HepG2 (cell line): ENCODE measurements around the gene POFUT2. TPM values are rescaled to one million over a fixed set of nuclear protein-coding genes. Genes with fewer than 3 reads are reported as not detected.
A peak's percentile ranks its signal among the peaks of the same experiment; 100 is the strongest.

ENCODE experiments used
- ATF3 ChIP-seq: sonication (generic); formaldehyde crosslinking; IDR thresholded peaks from 2 replicates; pipeline ENCODE4 v1.4.0; 2020; ENCODE audit warnings: missing genetic modification reagents
- CAMTA2 ChIP-seq: sonication (generic); formaldehyde crosslinking; IDR thresholded peaks from 2 replicates; pipeline ENCODE4 v1.4.0; 2020; ENCODE audit warnings: mild to moderate bottlenecking, missing genetic modification reagents, borderline replicate concordance
- GZF1 ChIP-seq: sonication (generic); formaldehyde crosslinking; IDR thresholded peaks from 2 replicates; pipeline ENCODE4 v1.5.1; 2020; ENCODE audit warnings: mild to moderate bottlenecking, missing genetic modification reagents
- HNRNPK ChIP-seq: fragments of 200-400 bp; formaldehyde crosslinking; IDR thresholded peaks from 2 replicates; pipeline ENCODE4 v1.6.1; 2018; ENCODE audit warnings: low read length, low read depth, moderate library complexity, mild to moderate bottlenecking; ENCODE audit not compliant: poor library complexity, severe bottlenecking
- MAZ ChIP-seq, 2 experiments: sonication (generic) in 1 of 2; formaldehyde crosslinking in 1 of 2; IDR thresholded peaks; 2 replicates each; pipeline versions ENCODE4 v1.5.0 to v1.6.1; 2012 to 2020; ENCODE audit warnings: low read depth in 2 of 2, mild to moderate bottlenecking in 2 of 2, borderline replicate concordance in 1 of 2, improper control_type of control experiment in 1 of 2, low read length in 1 of 2, missing genetic modification reagents in 1 of 2, moderate library complexity in 1 of 2
- MXD4 ChIP-seq: IDR thresholded peaks from 2 replicates; pipeline ENCODE4 v1.6.1; 2016; ENCODE audit warnings: mild to moderate bottlenecking, missing biosample characterization, missing genetic modification reagents
- RORA ChIP-seq: sonication (generic); formaldehyde crosslinking; IDR thresholded peaks from 2 replicates; pipeline ENCODE4 v1.5.0; 2020; ENCODE audit warnings: mild to moderate bottlenecking, missing genetic modification reagents, moderate library complexity
- TCF12 ChIP-seq, 2 experiments: fragments of 450-650 bp in 1 of 2; sonication (generic) in 1 of 2; formaldehyde crosslinking in 1 of 2; IDR thresholded peaks; 2 replicates each; pipeline versions ENCODE4 v1.6.1 to v1.8.0; 2017 to 2022; ENCODE audit warnings: antibody characterized with exemption in 1 of 2, mild to moderate bottlenecking in 1 of 2, missing genetic modification reagents in 1 of 2, moderate library complexity in 1 of 2
- ZBTB34 ChIP-seq: sonication (generic); formaldehyde crosslinking; IDR thresholded peaks from 2 replicates; pipeline ENCODE4 v1.8.0; 2022; ENCODE audit warnings: mild to moderate bottlenecking, missing genetic modification reagents
- ZBTB8A ChIP-seq: sonication (generic); formaldehyde crosslinking; IDR thresholded peaks from 2 replicates; pipeline ENCODE4 v1.4.0; 2020; ENCODE audit warnings: mild to moderate bottlenecking, low read depth, missing genetic modification reagents, borderline replicate concordance
- ZNF329 ChIP-seq: sonication (generic); formaldehyde crosslinking; IDR thresholded peaks from 2 replicates; pipeline ENCODE4 v1.9.0; 2021; ENCODE audit warnings: low read depth, mild to moderate bottlenecking, missing genetic modification reagents
- ZNF431 ChIP-seq: sonication (generic); formaldehyde crosslinking; IDR thresholded peaks from 2 replicates; pipeline ENCODE4 v1.9.0; 2022; ENCODE audit warnings: missing genetic modification reagents, low read depth, mild to moderate bottlenecking, borderline replicate concordance
- ZNF432 ChIP-seq: sonication (generic); formaldehyde crosslinking; IDR thresholded peaks from 2 replicates; pipeline ENCODE4 v1.5.0; 2020; ENCODE audit warnings: missing genetic modification reagents, mild to moderate bottlenecking, borderline replicate concordance
- ZNF552 ChIP-seq: sonication (generic); formaldehyde crosslinking; IDR thresholded peaks from 2 replicates; pipeline ENCODE4 v1.9.0; 2022; ENCODE audit warnings: missing genetic modification reagents, mild to moderate bottlenecking, borderline replicate concordance
- ZNF878 ChIP-seq: sonication (generic); formaldehyde crosslinking; IDR thresholded peaks from 2 replicates; pipeline ENCODE4 v1.8.1; 2023; ENCODE audit warnings: mild to moderate bottlenecking, missing genetic modification reagents, moderate library complexity
- polyA plus RNA-seq, 8 experiments: library from polyadenylated mRNA; depleted of rRNA in 3 of 8; stranded (reverse) in 7 of 8; unstranded in 1 of 8; fragments of >200 nt; fragmentation: Illumina TruSeq in 4 of 8; extraction: Trizol in 4 of 8; gene quantifications; 2 replicates each; pipeline versions ENCODE4 v1.2.1 to v1.2.3, GENCODE V29; 2011 to 2016; ENCODE audit warnings: low read depth in 4 of 8, missing spikeins in 1 of 8, mixed read lengths in 1 of 8; ENCODE audit not compliant: insufficient read depth in 1 of 8
- total RNA-seq, 5 experiments: library from RNA; depleted of rRNA; stranded (reverse); fragments of >200 nt; fragmentation: Illumina TruSeq; extraction: Trizol; gene quantifications; 2 replicates each; pipeline ENCODE4 v1.2.3, GENCODE V29; 2016; ENCODE audit warnings: low read depth in 1 of 5
- TF ChIP-seq, protein P1 (sequence below): sonication (generic); formaldehyde crosslinking; IDR thresholded peaks from 2 replicates; pipeline ENCODE4 v1.4.0; 2020; ENCODE audit warnings: missing genetic modification reagents, borderline replicate concordance
- TF ChIP-seq, protein P2 (sequence below): sonication (generic); formaldehyde crosslinking; IDR thresholded peaks from 2 replicates; pipeline ENCODE4 v1.4.0; 2020; ENCODE audit warnings: mild to moderate bottlenecking, missing genetic modification reagents
- TF ChIP-seq, protein P3 (sequence below): sonication (generic); formaldehyde crosslinking; IDR thresholded peaks from 2 replicates; pipeline ENCODE4 v1.4.0; 2020; ENCODE audit warnings: mild to moderate bottlenecking, missing genetic modification reagents
- TF ChIP-seq, protein P4 (sequence below): sonication (generic); formaldehyde crosslinking; IDR thresholded peaks from 2 replicates; pipeline ENCODE4 v1.9.0; 2022; ENCODE audit warnings: missing genetic modification reagents, mild to moderate bottlenecking, borderline replicate concordance

The POFUT2 gene
- total and polyA plus RNA-seq, 2 of the 13 experiments (the other 11 are each of a cell fraction or from before 2014, with no cell fraction given): 22.8 to 24.0 TPM

DNA sequence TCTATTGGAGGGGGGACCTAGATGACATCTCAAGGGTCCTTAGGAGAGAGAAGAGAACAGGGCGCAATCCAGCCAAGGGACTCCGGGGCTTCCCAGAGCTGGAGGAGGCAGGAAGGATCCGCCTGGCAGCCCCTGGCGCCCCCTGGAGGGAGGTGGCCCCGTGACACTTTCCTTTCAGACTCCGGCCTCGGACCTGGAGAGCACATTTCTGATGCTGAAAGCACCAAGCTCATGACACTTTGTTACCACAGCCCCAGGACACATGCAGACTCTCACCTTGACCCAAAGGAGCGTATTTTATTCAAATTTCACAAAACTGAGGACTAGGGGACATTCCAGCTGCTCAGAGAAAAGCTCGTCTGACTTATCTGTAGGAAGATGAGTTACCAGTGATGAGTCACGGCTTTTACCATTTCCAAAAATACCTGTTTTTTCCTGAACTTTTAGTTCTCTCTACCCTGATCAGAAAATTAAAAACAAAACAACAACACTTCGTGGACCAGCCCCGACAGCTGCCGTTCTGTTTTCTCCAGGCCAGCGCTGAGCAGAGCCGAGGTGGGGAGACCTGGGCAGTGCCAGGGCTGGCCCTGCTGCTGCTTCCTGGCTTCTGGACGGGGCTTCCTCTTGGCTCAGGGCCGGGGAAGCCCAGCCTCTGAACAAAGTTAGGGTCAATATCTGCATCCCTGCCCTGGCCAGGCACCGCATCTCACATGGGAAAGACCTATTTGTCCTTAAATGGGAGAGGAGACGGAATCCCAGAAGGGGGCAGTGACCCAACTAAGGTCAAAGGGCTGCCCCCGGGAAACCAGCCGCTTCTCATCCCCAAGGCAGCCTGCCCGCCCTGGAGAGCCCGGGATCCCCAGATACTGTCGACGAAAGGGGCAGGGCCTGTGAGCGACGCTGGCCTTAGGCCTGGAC is 21.6 kb upstream of the POFUT2 start (continued):
- TF ChIP-seq, protein P1, sequence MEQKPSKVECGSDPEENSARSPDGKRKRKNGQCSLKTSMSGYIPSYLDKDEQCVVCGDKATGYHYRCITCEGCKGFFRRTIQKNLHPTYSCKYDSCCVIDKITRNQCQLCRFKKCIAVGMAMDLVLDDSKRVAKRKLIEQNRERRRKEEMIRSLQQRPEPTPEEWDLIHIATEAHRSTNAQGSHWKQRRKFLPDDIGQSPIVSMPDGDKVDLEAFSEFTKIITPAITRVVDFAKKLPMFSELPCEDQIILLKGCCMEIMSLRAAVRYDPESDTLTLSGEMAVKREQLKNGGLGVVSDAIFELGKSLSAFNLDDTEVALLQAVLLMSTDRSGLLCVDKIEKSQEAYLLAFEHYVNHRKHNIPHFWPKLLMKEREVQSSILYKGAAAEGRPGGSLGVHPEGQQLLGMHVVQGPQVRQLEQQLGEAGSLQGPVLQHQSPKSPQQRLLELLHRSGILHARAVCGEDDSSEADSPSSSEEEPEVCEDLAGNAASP: 0 out of 2 replicates have a peak, but pooled peaks have one; percentile 20
- TF ChIP-seq ZNF878 (CRISPR knock-in tag): no peak
- 0 out of 2 replicates have a peak, but pooled peaks have one; percentile 38 for TF ChIP-seq CAMTA2 (CRISPR knock-in tag)
- no peak for TF ChIP-seq ZBTB8A (CRISPR knock-in tag)
- TF ChIP-seq MAZ (IDR thresholded peaks at IDR 0.05; ENCODE audit: borderline replicate concordance, low read depth, low read length): peak; percentile 33; the same call in 1 of the 2 replicates
- no peak for TF ChIP-seq MAZ (CRISPR knock-in tag; IDR thresholded peaks at IDR 0.05; ENCODE audit: low read depth)
- no peak for TF ChIP-seq HNRNPK
- TF ChIP-seq ATF3 (CRISPR knock-in tag): no peak
- TF ChIP-seq, protein P2, sequence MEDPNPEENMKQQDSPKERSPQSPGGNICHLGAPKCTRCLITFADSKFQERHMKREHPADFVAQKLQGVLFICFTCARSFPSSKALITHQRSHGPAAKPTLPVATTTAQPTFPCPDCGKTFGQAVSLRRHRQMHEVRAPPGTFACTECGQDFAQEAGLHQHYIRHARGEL (CRISPR knock-in tag): no peak
- no peak for TF ChIP-seq MXD4 (CRISPR knock-in tag)
- no peak for TF ChIP-seq TCF12 (IDR thresholded peaks at IDR 0.05)
- TF ChIP-seq TCF12 (CRISPR knock-in tag; IDR thresholded peaks at IDR 0.05): no peak
- TF ChIP-seq ZNF431: no peak
- TF ChIP-seq, protein P3, sequence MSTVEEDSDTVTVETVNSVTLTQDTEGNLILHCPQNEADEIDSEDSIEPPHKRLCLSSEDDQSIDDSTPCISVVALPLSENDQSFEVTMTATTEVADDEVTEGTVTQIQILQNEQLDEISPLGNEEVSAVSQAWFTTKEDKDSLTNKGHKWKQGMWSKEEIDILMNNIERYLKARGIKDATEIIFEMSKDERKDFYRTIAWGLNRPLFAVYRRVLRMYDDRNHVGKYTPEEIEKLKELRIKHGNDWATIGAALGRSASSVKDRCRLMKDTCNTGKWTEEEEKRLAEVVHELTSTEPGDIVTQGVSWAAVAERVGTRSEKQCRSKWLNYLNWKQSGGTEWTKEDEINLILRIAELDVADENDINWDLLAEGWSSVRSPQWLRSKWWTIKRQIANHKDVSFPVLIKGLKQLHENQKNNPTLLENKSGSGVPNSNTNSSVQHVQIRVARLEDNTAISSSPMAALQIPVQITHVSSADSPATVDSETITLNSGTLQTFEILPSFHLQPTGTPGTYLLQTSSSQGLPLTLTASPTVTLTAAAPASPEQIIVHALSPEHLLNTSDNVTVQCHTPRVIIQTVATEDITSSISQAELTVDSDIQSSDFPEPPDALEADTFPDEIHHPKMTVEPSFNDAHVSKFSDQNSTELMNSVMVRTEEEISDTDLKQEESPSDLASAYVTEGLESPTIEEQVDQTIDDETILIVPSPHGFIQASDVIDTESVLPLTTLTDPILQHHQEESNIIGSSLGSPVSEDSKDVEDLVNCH (CRISPR knock-in tag): no peak
- no peak for TF ChIP-seq ZNF432 (CRISPR knock-in tag)
- no peak for TF ChIP-seq RORA (CRISPR knock-in tag)
- no peak for TF ChIP-seq ZBTB34 (CRISPR knock-in tag)
- TF ChIP-seq, protein P4, sequence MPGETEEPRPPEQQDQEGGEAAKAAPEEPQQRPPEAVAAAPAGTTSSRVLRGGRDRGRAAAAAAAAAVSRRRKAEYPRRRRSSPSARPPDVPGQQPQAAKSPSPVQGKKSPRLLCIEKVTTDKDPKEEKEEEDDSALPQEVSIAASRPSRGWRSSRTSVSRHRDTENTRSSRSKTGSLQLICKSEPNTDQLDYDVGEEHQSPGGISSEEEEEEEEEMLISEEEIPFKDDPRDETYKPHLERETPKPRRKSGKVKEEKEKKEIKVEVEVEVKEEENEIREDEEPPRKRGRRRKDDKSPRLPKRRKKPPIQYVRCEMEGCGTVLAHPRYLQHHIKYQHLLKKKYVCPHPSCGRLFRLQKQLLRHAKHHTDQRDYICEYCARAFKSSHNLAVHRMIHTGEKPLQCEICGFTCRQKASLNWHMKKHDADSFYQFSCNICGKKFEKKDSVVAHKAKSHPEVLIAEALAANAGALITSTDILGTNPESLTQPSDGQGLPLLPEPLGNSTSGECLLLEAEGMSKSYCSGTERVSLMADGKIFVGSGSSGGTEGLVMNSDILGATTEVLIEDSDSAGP (CRISPR knock-in tag): no peak
- TF ChIP-seq ZNF552: no peak
- no peak for TF ChIP-seq GZF1 (CRISPR knock-in tag)
- TF ChIP-seq ZNF329 (CRISPR knock-in tag): no peak
